Neutrophil (primary cell): ENCODE measurements around the gene CDK2.
A peak's percentile ranks its signal among the peaks of the same experiment; 100 is the strongest.

Experiments
- H3K27ac ChIP-seq: fragments of 200-600 bp; sonication (generic); 2 replicates; pipeline ENCODE4 v1.5.1; 2016; ENCODE audit warnings: mild to moderate bottlenecking, moderate library complexity
- H3K27me3 ChIP-seq: fragments of 200-600 bp; sonication (generic); 2 replicates; pipeline ENCODE4 v1.6.0; 2016; ENCODE audit warnings: mild to moderate bottlenecking
- H3K36me3 ChIP-seq: fragments of 200-600 bp; sonication (generic); 2 replicates; pipeline ENCODE4 v1.5.1; 2017
- H3K4me1 ChIP-seq, 2 experiments: fragments of 200-600 bp in 1 of 2; sonication (generic) in 1 of 2; 1 replicate in 1 of 2; 2 replicates in 1 of 2; pipeline versions ENCODE4 v1.5.1 to v1.6.1; 2013 to 2016; ENCODE audit warnings: low read depth in 1 of 2, low read length in 1 of 2, mild to moderate bottlenecking in 1 of 2, moderate library complexity in 1 of 2; ENCODE audit not compliant: control insufficient read depth in 1 of 2, insufficient read depth in 1 of 2
- H3K4me3 ChIP-seq, 2 experiments: fragments of 200-600 bp in 1 of 2; sonication (generic) in 1 of 2; 1 replicate in 1 of 2; 2 replicates in 1 of 2; pipeline ENCODE4 v1.5.1; 2013 to 2016; ENCODE audit warnings: low read depth in 1 of 2, low read length in 1 of 2, mild to moderate bottlenecking in 1 of 2, moderate library complexity in 1 of 2
- H3K9me3 ChIP-seq: fragments of 200-600 bp; sonication (generic); 2 replicates; pipeline ENCODE4 v1.5.1; 2016
- TF ChIP-seq, protein P1 (sequence below): fragments of 200-600 bp; sonication (generic); IDR thresholded peaks from 2 replicates; pipeline ENCODE4 v1.5.1; 2016; ENCODE audit warnings: antibody characterized with exemption

The CDK2 gene

DNA sequence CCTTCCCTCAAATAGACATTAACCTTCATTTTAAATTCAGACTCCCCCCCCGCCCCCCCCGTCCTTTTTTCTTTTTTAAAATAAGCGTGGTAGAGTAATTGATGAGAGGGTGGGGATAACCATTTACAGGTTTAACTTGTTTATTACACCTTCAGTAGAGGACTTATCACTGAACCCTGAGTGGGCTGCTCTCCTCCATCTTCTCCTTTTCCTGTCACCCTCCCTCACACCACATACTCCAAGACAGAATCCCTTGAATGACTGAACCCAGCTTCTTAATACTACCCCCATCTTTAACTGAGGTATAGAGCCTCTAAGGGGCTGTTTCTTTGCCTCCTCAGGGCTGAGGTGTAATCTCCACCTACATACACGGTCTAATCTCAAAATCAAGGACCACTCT lies 50.6 kb downstream of the CDK2 start:
- TF ChIP-seq, protein P1, sequence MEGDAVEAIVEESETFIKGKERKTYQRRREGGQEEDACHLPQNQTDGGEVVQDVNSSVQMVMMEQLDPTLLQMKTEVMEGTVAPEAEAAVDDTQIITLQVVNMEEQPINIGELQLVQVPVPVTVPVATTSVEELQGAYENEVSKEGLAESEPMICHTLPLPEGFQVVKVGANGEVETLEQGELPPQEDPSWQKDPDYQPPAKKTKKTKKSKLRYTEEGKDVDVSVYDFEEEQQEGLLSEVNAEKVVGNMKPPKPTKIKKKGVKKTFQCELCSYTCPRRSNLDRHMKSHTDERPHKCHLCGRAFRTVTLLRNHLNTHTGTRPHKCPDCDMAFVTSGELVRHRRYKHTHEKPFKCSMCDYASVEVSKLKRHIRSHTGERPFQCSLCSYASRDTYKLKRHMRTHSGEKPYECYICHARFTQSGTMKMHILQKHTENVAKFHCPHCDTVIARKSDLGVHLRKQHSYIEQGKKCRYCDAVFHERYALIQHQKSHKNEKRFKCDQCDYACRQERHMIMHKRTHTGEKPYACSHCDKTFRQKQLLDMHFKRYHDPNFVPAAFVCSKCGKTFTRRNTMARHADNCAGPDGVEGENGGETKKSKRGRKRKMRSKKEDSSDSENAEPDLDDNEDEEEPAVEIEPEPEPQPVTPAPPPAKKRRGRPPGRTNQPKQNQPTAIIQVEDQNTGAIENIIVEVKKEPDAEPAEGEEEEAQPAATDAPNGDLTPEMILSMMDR: no peak

DNA sequence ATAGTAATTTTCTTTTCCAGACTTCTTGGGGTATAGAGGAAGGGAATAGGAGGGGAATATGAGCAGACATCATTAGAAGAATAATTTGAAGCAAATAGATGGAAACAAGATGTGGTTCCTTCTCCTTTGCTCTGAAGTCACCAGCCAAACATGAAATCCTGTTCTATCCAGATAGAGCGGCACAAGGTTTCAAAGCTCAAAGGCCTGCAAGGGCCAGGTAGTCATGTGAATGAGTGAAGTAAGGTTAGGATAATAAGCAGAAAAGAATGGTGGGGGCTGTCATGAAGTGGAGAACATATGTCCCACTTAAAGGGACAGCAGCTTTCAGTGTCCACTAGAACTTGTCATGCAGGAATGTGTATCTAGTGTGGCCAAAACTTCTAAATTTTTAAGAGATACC lies 51.7 kb downstream of the CDK2 start:
- H3K4me3 ChIP-seq: no peak overlapping the region
- H3K4me1 ChIP-seq: peaks cover 20 to 21% of the 10 kb centered on the region in 2 experiments
- TF ChIP-seq, protein P1: no peak

More for the DNA sequence above, 50.6 kb downstream of the CDK2 start:
- no peak overlapping the region for H3K27ac ChIP-seq
- H3K36me3 ChIP-seq: no peaks in the 10 kb centered on the region
- H3K27me3 ChIP-seq: no peaks in the 10 kb centered on the region
- H3K9me3 ChIP-seq: no peaks in the 10 kb centered on the region
- peaks cover 19 to 21% of the 10 kb centered on the region in 2 experiments for H3K4me1 ChIP-seq
- no peak overlapping the region for H3K4me3 ChIP-seq

DNA sequence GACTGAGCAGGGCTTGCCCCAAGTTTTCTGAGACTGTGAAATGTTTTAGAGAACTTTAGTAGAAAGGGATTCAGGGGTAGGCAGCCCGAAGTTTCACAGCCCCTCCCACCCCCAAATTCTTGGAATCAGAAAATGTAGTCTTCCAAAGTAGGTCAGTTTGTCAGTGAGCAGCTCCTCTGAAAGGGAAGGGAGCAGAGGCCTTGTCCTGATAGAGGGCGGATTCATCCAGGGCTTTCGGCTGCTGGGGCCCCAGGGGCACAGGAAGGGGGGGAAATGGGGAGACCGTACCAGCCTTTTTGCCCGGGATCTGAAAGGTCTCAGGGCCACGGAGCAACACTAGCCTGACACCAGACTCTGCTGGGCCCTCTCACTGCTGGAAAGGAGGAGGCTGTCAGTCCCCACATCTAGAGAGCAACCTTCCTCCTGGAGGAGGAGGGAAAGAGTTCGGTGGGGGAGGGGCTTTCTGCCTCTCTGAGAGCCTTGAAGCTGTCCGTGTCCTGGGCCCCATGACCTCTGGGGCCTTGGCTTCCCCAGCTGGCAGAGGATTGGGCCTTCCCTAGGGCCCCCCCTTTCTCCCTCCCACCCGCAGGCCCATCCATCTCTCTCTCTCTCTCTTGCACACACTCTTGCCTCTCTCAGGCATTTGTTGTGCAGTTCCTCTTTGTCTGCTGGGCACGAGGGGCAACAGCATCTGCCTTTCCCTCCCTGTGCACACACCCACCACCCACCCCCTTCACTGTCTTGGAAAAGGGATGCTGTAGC lies 54.0 kb downstream of the CDK2 start, which contains the start of gene IKZF4:
TSS of gene IKZF4 (plus strand) at position 621 of the 762 bp plus-strand sequence. CDS start 451 bp downstream, outside the sequence.
- peak within 1 kb of the TSS; percentile 45 to 50 for H3K4me3 ChIP-seq
- H3K36me3 ChIP-seq: no peaks in the 10 kb centered on the region
- peak within 1 kb of the TSS; percentile 63 for H3K27ac ChIP-seq
- H3K27me3 ChIP-seq: no peaks in the 10 kb centered on the region
- H3K9me3 ChIP-seq: no peaks in the 10 kb centered on the region
- H3K4me1 ChIP-seq: peaks cover 26% of the 10 kb centered on the region in 2 experiments
- TF ChIP-seq, protein P1: no peak

More for the DNA sequence above, 51.7 kb downstream of the CDK2 start:
- no peaks in the 10 kb centered on the region for H3K9me3 ChIP-seq
- H3K27me3 ChIP-seq: no peaks in the 10 kb centered on the region
- no peaks in the 10 kb centered on the region for H3K36me3 ChIP-seq
- H3K27ac ChIP-seq: no peak overlapping the region

GRCh38 chr12:56021889-56022497 lies 55.4 kb downstream of the CDK2 start:
- TF ChIP-seq, protein P1: no peak
- Histone ChIP-seq H3K27ac (peak overlapping the region; percentile 63), H3K4me3 (no peak overlapping the region), H3K4me1 (peaks cover 26% of the 10 kb centered on the region in 2 experiments), H3K9me3 (no peaks in the 10 kb centered on the region), H3K27me3 (no peaks in the 10 kb centered on the region), H3K36me3 (no peaks in the 10 kb centered on the region)
